CD4-positive, alpha-beta T cell (primary cell): ENCODE data around the gene NME8. TPM values are rescaled to one million over a fixed set of nuclear protein-coding genes. Genes with fewer than 3 reads are reported as not detected.

ENCODE experiments used
- ATAC-seq: fragments of 200-7000 bp; cut with Tn5 transposase; one replicate; pipeline ENCODE4 v1.10.0; 2022; ENCODE audit warnings: mild to moderate bottlenecking; ENCODE audit not compliant: poor library complexity
- CTCF ChIA-PET: fragments of 350-600 bp; sonication (Branson Sonifier 250); formaldehyde crosslinking; loops from one replicate; lab custom pipeline; 2021; ENCODE audit warnings: antibody characterized with exemption, inconsistent platforms; lab: Charles Lee
- POLR2A ChIA-PET: fragments of 350-600 bp; sonication (Branson Sonifier 250); formaldehyde crosslinking; loops from one replicate; lab custom pipeline; 2021; ENCODE audit warnings: antibody characterized with exemption, inconsistent platforms; lab: Charles Lee
- DNase-seq, 14 experiments: peaks; one replicate each; pipeline ENCODE4 v3.0.0-alpha.2; 2013 to 2020; ENCODE audit warnings: mixed read lengths in 2 of 14
- H3K27ac ChIP-seq, 2 donors: one replicate each; pipeline versions ENCODE4 v1.5.1 to v1.7.0; 2013; ENCODE audit warnings: low read length in 2 of 2, low read depth in 1 of 2, mild to moderate bottlenecking in 1 of 2
- H3K27me3 ChIP-seq, 2 experiments: 1 replicate in 1 of 2; 2 replicates in 1 of 2; pipeline versions ENCODE4 v1.6.1 to v1.7.0; 2013; ENCODE audit warnings: low read length in 2 of 2, control low read depth in 1 of 2, mild to moderate bottlenecking in 1 of 2, moderate library complexity in 1 of 2; ENCODE audit not compliant: insufficient read depth in 2 of 2, control insufficient read depth in 1 of 2
- H3K36me3 ChIP-seq: one replicate; pipeline ENCODE4 v1.6.1; 2013; ENCODE audit warnings: low read length, control low read depth; ENCODE audit not compliant: insufficient read depth
- H3K4me1 ChIP-seq: one replicate; pipeline ENCODE4 v1.6.1; 2013; ENCODE audit warnings: low read length, control low read depth; ENCODE audit not compliant: insufficient read depth
- H3K4me3 ChIP-seq: one replicate; pipeline ENCODE4 v1.5.1; 2013; ENCODE audit warnings: mild to moderate bottlenecking, low read length, moderate library complexity
- H3K9me3 ChIP-seq, 2 experiments: 1 replicate in 1 of 2; 2 replicates in 1 of 2; pipeline versions ENCODE4 v1.6.1 to v1.7.0; 2013; ENCODE audit warnings: low read length in 2 of 2, mild to moderate bottlenecking in 2 of 2, control low read depth in 1 of 2, moderate library complexity in 1 of 2; ENCODE audit not compliant: control insufficient read depth in 1 of 2, insufficient read depth in 1 of 2
- H3K27ac Mint-ChIP-seq: one replicate; pipeline ENCODE4 v1.8.0; 2020; ENCODE audit warnings: mixed read lengths
- H3K27me3 Mint-ChIP-seq: one replicate; pipeline ENCODE4 v1.8.0; 2021; ENCODE audit warnings: mixed read lengths
- H3K36me3 Mint-ChIP-seq: one replicate; pipeline ENCODE4 v1.8.0; 2021; ENCODE audit warnings: low read depth, mixed read lengths
- H3K4me1 Mint-ChIP-seq: one replicate; pipeline ENCODE4 v1.8.0; 2021; ENCODE audit warnings: low read depth, mixed read lengths
- H3K4me3 Mint-ChIP-seq: one replicate; pipeline ENCODE4 v1.8.0; 2020; ENCODE audit warnings: mild to moderate bottlenecking, mixed read lengths
- H3K9me3 Mint-ChIP-seq: one replicate; pipeline ENCODE4 v1.8.0; 2020; ENCODE audit warnings: mixed read lengths
- intact Hi-C, 2 experiments: fragments of 100-400 bp; cut with DNase I in 1 of 2; cut with micrococcal nuclease in 1 of 2; formaldehyde crosslinking; loops; one replicate each; pipeline versions ENCODE4 v1.15.1 to v1.9.0; 2023 to 2025; cut with DNase I, micrococcal nuclease
- total RNA-seq, 174 experiments: library from RNA in 2 of 174; stranded (reverse) in 2 of 174; gene quantifications; one replicate each; pipeline ENCODE4 v1.2.3 and lab custom pipeline; 2021 to 2026
- TF ChIP-seq, protein P1 (sequence below): fragments of 200-600 bp; IDR thresholded peaks from one replicate; pipeline ENCODE4 v1.8.0; 2022; ENCODE audit warnings: antibody characterized with exemption, mild to moderate bottlenecking

Gene NME8
- total RNA-seq, 2 experiments from 2014 or later: not detected

DNA sequence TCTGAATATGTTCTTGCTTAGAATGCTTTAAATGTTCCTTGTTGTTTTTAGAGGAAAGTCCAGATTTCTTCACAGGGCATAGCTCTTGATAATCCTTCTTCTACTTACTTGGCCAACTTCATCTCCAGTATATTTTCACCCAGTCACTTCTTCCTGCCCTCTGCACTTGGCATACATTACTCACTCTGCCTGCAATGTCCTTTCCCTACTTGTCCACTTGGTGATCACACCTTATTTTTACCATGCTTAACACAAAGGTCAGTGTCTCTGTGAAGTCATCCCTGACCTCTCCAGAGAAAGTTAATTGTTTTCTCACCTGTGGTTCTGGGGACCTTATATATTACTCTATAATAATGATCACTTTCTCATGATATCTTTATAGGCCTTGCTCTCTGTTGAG lies 45.0 kb downstream of the NME8 start:
- no peaks in the 10 kb centered on the region for H3K4me1 Mint-ChIP-seq
- TF ChIP-seq, protein P1, sequence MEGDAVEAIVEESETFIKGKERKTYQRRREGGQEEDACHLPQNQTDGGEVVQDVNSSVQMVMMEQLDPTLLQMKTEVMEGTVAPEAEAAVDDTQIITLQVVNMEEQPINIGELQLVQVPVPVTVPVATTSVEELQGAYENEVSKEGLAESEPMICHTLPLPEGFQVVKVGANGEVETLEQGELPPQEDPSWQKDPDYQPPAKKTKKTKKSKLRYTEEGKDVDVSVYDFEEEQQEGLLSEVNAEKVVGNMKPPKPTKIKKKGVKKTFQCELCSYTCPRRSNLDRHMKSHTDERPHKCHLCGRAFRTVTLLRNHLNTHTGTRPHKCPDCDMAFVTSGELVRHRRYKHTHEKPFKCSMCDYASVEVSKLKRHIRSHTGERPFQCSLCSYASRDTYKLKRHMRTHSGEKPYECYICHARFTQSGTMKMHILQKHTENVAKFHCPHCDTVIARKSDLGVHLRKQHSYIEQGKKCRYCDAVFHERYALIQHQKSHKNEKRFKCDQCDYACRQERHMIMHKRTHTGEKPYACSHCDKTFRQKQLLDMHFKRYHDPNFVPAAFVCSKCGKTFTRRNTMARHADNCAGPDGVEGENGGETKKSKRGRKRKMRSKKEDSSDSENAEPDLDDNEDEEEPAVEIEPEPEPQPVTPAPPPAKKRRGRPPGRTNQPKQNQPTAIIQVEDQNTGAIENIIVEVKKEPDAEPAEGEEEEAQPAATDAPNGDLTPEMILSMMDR: no peak
- DNase-seq (no peak), ATAC-seq (no peak)
- no peaks in the 10 kb centered on the region for H3K36me3 ChIP-seq
- H3K27ac ChIP-seq: no peak overlapping the region
- H3K4me3 ChIP-seq: no peak overlapping the region
- H3K4me1 ChIP-seq: no peaks in the 10 kb centered on the region
- no peaks in the 10 kb centered on the region for H3K9me3 ChIP-seq
- peaks cover 3% of the 10 kb centered on the region for H3K9me3 Mint-ChIP-seq
- CTCF ChIA-PET: no interaction called here
- no peak overlapping the region for H3K27ac Mint-ChIP-seq
- peaks cover 3 to 5% of the 10 kb centered on the region in 2 experiments for H3K27me3 ChIP-seq
- intact Hi-C loops: no loop called here
- no peaks in the 10 kb centered on the region for H3K36me3 Mint-ChIP-seq
- H3K27me3 Mint-ChIP-seq: peaks cover 8% of the 10 kb centered on the region
- POLR2A ChIA-PET: no interaction called here
- no peak overlapping the region for H3K4me3 Mint-ChIP-seq

DNA sequence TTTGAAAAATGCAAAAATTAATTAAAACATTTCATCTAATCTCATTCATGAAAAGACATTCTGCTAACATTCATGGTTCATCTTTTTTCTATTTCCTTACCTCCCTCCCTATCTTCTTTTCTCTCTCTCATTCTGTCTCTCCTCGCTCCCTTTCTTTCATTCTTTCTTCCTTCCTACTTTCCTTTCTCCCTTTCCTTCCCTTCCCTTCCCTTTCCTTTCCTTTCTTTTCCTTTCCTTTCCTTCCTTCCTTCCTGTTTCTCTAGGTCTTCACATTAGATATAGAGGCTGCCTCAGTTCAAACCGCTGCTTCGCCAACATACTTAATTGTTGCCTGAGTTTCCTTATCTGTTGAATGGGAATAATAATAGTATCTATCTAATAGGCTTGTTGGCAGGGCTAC lies 46.3 kb downstream of the NME8 start:
- H3K27me3 ChIP-seq: peaks cover 3 to 5% of the 10 kb centered on the region in 2 experiments
- no peak overlapping the region for H3K4me3 ChIP-seq
- no peaks in the 10 kb centered on the region for H3K4me1 Mint-ChIP-seq
- H3K4me1 ChIP-seq: no peaks in the 10 kb centered on the region
- intact Hi-C loops: no loop called here
- DNase-seq (no peak), ATAC-seq (no peak)
- no peaks in the 10 kb centered on the region for H3K36me3 ChIP-seq
- ChIA-PET CTCF (no interaction called here), POLR2A (no interaction called here)
- TF ChIP-seq, protein P1: no peak
- no peaks in the 10 kb centered on the region for H3K36me3 Mint-ChIP-seq
- H3K27ac ChIP-seq: no peak overlapping the region
- H3K27ac Mint-ChIP-seq: no peak overlapping the region
- H3K4me3 Mint-ChIP-seq: no peak overlapping the region
- peaks cover 3% of the 10 kb centered on the region for H3K9me3 Mint-ChIP-seq
- H3K9me3 ChIP-seq: no peaks in the 10 kb centered on the region
- peaks cover 8% of the 10 kb centered on the region for H3K27me3 Mint-ChIP-seq

DNA sequence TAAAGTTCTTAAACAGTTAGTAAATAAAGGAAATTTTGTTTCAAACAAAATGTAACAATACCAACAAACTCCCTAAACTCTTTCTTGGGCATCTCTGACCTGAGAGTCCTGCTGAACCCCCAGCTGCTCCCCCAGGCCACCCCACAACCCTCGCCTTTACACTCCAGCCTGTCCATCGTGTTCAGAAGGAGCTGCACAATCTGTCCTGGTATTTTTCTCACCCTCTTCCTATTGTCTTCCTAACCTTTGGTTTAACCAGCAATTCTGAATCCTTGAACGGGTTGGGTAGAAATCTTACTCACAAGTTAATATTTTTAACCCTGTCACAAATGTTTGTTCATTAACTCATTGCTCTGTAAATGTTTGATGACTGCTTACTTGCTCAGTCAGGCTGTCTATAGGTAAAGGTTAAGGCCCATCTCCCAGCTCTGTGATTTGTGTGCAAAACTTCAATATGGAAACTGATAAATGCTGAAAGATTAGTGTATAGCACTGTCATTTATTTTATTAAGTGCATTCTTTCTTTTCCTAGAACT lies 51.4 kb downstream of the NME8 start:
- Histone ChIP-seq H3K27me3 (peaks cover 5% of the 10 kb centered on the region in 2 experiments), H3K4me1 (no peaks in the 10 kb centered on the region), H3K36me3 (no peaks in the 10 kb centered on the region), H3K4me3 (no peak overlapping the region), H3K9me3 (no peaks in the 10 kb centered on the region), H3K27ac (no peak overlapping the region)
- ATAC-seq: no peak
- H3K27me3 Mint-ChIP-seq: peaks cover 6% of the 10 kb centered on the region
- TF ChIP-seq, protein P1: no peak
- H3K4me3 Mint-ChIP-seq: no peak overlapping the region
- CTCF ChIA-PET: no interaction called here
- no peak overlapping the region for H3K27ac Mint-ChIP-seq
- H3K36me3 Mint-ChIP-seq: no peaks in the 10 kb centered on the region
- intact Hi-C loops: no loop called here
- POLR2A ChIA-PET: no interaction called here
- no peaks in the 10 kb centered on the region for H3K9me3 Mint-ChIP-seq
- no peak for DNase-seq
- no peaks in the 10 kb centered on the region for H3K4me1 Mint-ChIP-seq
